HFF-Myc (cell line): Measurements from ENCODE around the gene USP11.

Experiments used
- DNase-seq: peaks from one replicate; pipeline ENCODE4 v3.0.0-alpha.2; 2011; ENCODE audit warnings: low read depth; ENCODE audit errors: extremely low read depth
- H3K4me3 ChIP-seq: replicated peaks from 2 replicates; pipeline ENCODE4 v1.5.1; 2011; ENCODE audit warnings: low read depth, mild to moderate bottlenecking, control low read depth, low read length
- CTCF ChIP-seq: IDR thresholded peaks from 2 replicates; pipeline ENCODE4 v1.5.1; 2012; ENCODE audit warnings: mild to moderate bottlenecking, low read depth, low read length, control low read depth; ENCODE audit errors: missing control alignments

The USP11 gene

GRCh38 chrX:47285836-47286320, 53.1 kb downstream of the USP11 start:
- no peak for DNase-seq
- no peak overlapping the region for H3K4me3 ChIP-seq
- no peak for TF ChIP-seq CTCF

- TF ChIP-seq CTCF, result no peak
- no peak overlapping the region for H3K4me3 ChIP-seq
- DNase-seq, result no peak
Measured at GRCh38 chrX:47293106-47293505, 60.3 kb downstream of the USP11 start.

GRCh38 chrX:47296766-47297365, 64.1 kb downstream of the USP11 start:
- no peak for TF ChIP-seq CTCF
- no peak overlapping the region for H3K4me3 ChIP-seq
- no peak for DNase-seq

GRCh38 chrX:47297874-47298273, 65.1 kb downstream of the USP11 start:
- TF ChIP-seq CTCF, result no peak
- no peak for DNase-seq
- H3K4me3 ChIP-seq, result no peak overlapping the region
